ENCODE measurements around the gene GCNT2. TPM values are rescaled to one million over a fixed set of nuclear protein-coding genes. Genes with fewer than 3 reads are reported as not detected.
"Not testable (repeated sequence)": the region's sequence is repeated elsewhere in the genome, so short reads cannot be mapped to it uniquely, and the experiment has no call there.

Gene GCNT2
- total and polyA plus RNA-seq, 12 donors = 5.1 to 67.9 (median 45.0) TPM

DNA sequence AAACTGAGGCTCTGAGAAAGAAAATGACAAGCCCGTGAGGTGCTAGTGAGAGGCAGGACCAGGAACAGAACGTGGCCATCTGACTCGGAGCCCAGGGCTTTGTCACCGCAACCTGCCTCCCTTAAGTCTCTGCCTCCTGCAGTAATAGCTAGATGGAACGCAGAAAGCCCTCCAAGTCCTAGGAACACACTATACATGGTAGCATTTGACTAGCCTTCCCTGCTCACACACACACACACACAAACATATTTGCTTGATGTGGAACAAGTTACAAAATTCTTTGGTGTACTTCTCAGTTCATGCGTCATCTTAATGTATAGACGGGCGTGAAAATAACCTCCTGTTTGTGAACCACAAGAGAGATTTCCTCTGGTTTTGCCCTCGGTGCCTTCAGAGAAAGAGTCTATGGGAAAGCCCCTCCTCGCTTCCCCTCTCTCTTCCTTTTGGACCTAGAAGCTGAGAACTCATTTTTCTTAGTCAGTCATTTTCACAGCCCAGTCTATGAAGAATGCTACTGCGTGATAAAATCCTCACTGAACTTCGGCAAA lies 134.4 kb downstream of the GCNT2 start:
- TF ChIP-seq, protein P1, sequence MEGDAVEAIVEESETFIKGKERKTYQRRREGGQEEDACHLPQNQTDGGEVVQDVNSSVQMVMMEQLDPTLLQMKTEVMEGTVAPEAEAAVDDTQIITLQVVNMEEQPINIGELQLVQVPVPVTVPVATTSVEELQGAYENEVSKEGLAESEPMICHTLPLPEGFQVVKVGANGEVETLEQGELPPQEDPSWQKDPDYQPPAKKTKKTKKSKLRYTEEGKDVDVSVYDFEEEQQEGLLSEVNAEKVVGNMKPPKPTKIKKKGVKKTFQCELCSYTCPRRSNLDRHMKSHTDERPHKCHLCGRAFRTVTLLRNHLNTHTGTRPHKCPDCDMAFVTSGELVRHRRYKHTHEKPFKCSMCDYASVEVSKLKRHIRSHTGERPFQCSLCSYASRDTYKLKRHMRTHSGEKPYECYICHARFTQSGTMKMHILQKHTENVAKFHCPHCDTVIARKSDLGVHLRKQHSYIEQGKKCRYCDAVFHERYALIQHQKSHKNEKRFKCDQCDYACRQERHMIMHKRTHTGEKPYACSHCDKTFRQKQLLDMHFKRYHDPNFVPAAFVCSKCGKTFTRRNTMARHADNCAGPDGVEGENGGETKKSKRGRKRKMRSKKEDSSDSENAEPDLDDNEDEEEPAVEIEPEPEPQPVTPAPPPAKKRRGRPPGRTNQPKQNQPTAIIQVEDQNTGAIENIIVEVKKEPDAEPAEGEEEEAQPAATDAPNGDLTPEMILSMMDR (IDR thresholded peaks at IDR 0.05) = no peak
- ATAC-seq (no peak), DNase-seq (no peak)
- Histone ChIP-seq H3K4me1 (peaks cover 0 to 11% (median 0%) of the 10 kb centered on the region in 9 donors), H3K27me3 (peaks cover 0 to 8% (median 0%) of the 10 kb centered on the region in 7 donors), H3K4me3 (no peak overlapping the region), H3K27ac (no peak overlapping the region), H3K9me3 (peaks cover 0 to 1% (median 0%) of the 10 kb centered on the region in 11 donors), H3K36me3 (no peaks in the 10 kb centered on the region)
- WGBS, 2 donors = 74 to 81% methylated on average over 12 of the region's 12 CpGs
- intact Hi-C loops (cut with DNase I) = no loop called here

DNA sequence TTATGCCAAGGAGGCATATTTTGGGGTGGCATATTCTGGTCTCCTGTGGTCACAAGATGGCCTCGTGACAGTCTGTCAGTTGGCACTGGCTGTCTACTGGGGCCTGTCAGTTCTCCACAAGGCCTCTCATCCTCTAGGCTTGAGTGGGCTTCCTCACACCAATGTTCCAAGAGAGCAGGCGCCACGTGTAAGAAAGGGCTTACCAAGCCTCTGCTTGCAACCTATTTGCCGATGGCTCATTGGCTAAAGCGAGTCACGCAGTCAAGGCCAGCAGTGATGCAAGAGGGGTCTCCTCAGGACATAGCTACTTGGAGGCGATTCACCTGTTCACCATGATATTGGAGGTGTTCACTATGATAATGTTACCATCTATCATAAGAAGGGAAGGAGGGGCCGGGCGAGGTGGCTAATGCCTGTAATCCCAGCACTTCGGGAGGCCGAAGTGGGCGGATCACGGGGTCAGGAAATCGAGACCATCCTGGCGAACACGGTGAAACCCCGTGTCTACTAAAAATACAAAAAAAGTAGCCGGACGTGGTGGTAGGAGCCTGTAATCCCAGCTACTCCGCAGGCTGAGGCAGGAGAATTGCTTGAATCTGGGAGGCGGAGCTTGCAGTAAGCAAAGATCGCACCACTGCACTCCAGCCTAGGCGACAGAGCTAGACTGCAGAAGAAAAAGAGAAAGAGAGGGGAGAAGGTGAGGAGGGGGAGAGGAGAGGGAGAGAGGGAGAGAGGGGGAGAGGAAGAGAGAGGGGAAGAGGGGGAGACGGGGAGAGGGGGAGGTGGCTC lies 138.0 kb downstream of the GCNT2 start:
- WGBS, 2 donors = 86 to 88% methylated on average over 24 of the region's 24 CpGs
- Histone ChIP-seq H3K4me1 (peaks cover 0 to 11% (median 0%) of the 10 kb centered on the region in 9 donors), H3K9me3 (peaks cover 0 to 2% (median 0%) of the 10 kb centered on the region in 11 donors), H3K27ac (peak overlapping the region in 1 of 10 donors; percentile 35), H3K4me3 (peak overlapping the region in 8 of 10 donors; percentile 25 to 48 (median 42)), H3K27me3 (peaks cover 0 to 7% (median 0%) of the 10 kb centered on the region in 7 donors), H3K36me3 (no peaks in the 10 kb centered on the region)
- DNase-seq (no peak), ATAC-seq (peak in 3 of 8 donors; percentile 20 to 33 (median 22))
- TF ChIP-seq, protein P1 (IDR thresholded peaks at IDR 0.05) = no peak
- intact Hi-C loops (cut with DNase I) = no loop called here

DNA sequence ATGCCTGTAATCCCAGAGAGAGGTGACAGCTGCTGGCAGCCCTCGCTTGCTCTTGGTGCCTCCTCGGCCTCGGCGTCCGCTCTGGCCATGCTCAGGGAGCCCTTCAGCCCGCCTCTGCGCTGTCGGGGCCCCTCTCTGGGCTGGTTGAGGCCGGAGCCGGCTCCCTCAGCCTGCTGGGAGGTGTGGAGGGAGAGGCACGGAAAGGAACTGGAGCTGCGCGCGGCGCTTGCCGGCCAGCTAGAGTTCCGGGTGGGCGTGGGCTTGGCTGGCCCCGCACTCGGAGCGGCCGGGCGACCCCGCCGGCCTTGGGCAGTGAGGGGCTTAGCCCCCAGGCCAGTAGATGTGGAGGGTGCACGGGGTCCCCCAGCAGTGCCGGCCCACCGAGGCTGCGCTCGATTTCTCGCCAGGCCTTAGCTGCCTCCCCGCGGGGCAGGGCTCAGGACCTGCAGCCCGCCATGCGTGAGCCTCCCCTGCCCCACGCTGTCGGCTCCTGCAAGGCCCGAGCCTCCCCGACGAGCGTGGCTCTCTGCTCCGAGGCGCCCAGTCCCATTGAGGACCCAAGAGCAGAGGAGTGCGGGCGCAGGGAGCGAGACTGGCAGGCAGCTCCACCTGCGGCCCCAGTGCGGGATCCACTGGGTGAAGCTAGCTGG lies 138.7 kb downstream of the GCNT2 start:
- TF ChIP-seq, protein P1 (IDR thresholded peaks at IDR 0.05) = no peak
- peak overlapping the region in 8 of 10 donors; percentile 25 to 48 (median 42) for H3K4me3 ChIP-seq
- peaks cover 0 to 9% (median 0%) of the 10 kb centered on the region in 11 donors for H3K9me3 ChIP-seq
- peak in 1 of 2 donors; percentile 20 for DNase-seq
- H3K36me3 ChIP-seq = no peaks in the 10 kb centered on the region
- intact Hi-C loops (cut with DNase I) = no loop called here
- H3K27ac ChIP-seq = peak overlapping the region in 2 of 10 donors; percentile 30 to 35
- WGBS, 2 donors = 74 to 75% methylated on average over 47 to 48 of the region's 48 CpGs
- ATAC-seq = peak in 4 of 8 donors; percentile 33 to 71 (median 66)
- H3K27me3 ChIP-seq = no peaks in the 10 kb centered on the region
- peaks cover 0 to 11% (median 0%) of the 10 kb centered on the region in 9 donors for H3K4me1 ChIP-seq

DNA sequence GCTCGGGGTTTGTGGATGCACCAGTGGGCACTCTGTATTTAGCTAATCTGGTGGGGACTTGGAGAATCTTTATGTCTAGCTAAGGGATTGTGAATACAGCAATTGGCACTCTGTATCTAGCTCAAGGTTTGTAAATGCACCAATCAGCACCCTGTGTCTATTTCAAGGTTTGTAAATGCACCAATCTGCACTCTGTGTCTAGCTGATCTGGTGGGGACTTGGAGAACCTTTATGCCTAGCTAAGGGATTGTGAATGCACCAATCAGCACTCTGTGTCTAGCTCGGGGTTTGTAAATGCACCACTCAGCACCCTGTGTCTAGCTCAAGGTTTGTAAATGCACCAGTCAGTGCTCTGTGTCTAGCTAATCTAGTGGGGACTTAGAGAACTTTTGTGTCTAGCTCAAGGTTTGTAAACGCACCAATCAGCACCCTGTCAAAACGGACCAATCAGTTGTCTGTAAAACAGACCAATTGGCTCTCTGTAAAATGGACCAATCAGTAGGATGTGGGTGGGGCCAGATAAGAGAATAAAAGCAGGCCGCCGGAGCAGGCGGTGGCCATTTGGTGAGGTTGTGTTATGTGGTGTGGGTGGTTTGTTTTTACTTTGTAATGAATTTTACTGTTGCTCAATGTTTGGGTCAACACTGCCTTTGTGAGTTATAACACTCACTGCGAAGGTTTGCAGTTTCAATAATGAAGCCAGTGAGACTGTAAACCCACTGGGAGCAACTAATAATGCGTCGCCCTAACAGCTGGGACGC lies 139.5 kb downstream of the GCNT2 start:
- H3K27ac ChIP-seq; H3K4me3 ChIP-seq; intact Hi-C loops (cut with DNase I); ATAC-seq; H3K36me3 ChIP-seq; H3K27me3 ChIP-seq; DNase-seq; H3K4me1 ChIP-seq: not testable (repeated sequence)
- 89 to 94% methylated on average over 11 of the region's 11 CpGs for WGBS, 2 donors
- H3K9me3 ChIP-seq = peaks cover 0 to 13% (median 0%) of the 10 kb centered on the region in 11 donors
